Activated T-helper 2 cell treated with anti-CD3 and anti-CD28 coated beads, Interferon-gamma antibody, Interleukin-2, Interleukin-4, amounts not matched to agents 10 μg/mL and 5 μg/mL and 100 μg/mL, durations not matched to agents 14 hours and 24 hours and 36 hours (primary cell): ENCODE results near the gene PSKH1. TPM values are rescaled to one million over a fixed set of nuclear protein-coding genes. Genes with fewer than 3 reads are reported as not detected.
"Not testable (repeated sequence)": the region's sequence is repeated elsewhere in the genome, so short reads cannot be mapped to it uniquely, and the experiment has no call there.

ENCODE experiments used
- DNase-seq: peaks from one replicate; pipeline ENCODE4 v3.0.0; 2021; ENCODE audit warnings: low spot score
- H3K27ac Mint-ChIP-seq: one replicate; pipeline ENCODE4 v1.8.0; 2021; ENCODE audit warnings: mixed read lengths
- H3K27me3 Mint-ChIP-seq: one replicate; pipeline ENCODE4 v1.8.0; 2021; ENCODE audit warnings: low read depth, mixed read lengths
- H3K36me3 Mint-ChIP-seq: one replicate; pipeline ENCODE4 v1.8.0; 2021; ENCODE audit warnings: low read depth, mixed read lengths
- H3K4me1 Mint-ChIP-seq: one replicate; pipeline ENCODE4 v1.8.0; 2021; ENCODE audit warnings: low read depth, mixed read lengths
- H3K4me3 Mint-ChIP-seq: one replicate; pipeline ENCODE4 v1.8.0; 2021; ENCODE audit warnings: low read depth, mild to moderate bottlenecking, moderate library complexity, mixed read lengths
- H3K9me3 Mint-ChIP-seq: one replicate; pipeline ENCODE4 v1.8.0; 2021; ENCODE audit warnings: mixed read lengths
- intact Hi-C: fragments of 100-400 bp; cut with micrococcal nuclease; formaldehyde crosslinking; loops from one replicate; pipeline ENCODE4 v1.15.1; 2023
- total RNA-seq: library from RNA; stranded (reverse); gene quantifications from 2 replicates; pipeline ENCODE4 v1.2.3, GENCODE V29; 2022

The PSKH1 gene
- total RNA-seq, 1 donor from 2014 or later = 15.5 TPM

GRCh38 chr16:67967183-67967957, 74.3 kb downstream of the PSKH1 start:
- intact Hi-C loops = no loop called here
- no peak for DNase-seq
- peaks cover 11% of the 10 kb centered on the region for H3K36me3 Mint-ChIP-seq
- peak overlapping the region; percentile 100 for H3K4me3 Mint-ChIP-seq
- peak overlapping the region; percentile 88 for H3K27ac Mint-ChIP-seq
- no peaks in the 10 kb centered on the region for H3K9me3 Mint-ChIP-seq
- H3K4me1 Mint-ChIP-seq = peaks cover 27% of the 10 kb centered on the region
- no peaks in the 10 kb centered on the region for H3K27me3 Mint-ChIP-seq

DNA sequence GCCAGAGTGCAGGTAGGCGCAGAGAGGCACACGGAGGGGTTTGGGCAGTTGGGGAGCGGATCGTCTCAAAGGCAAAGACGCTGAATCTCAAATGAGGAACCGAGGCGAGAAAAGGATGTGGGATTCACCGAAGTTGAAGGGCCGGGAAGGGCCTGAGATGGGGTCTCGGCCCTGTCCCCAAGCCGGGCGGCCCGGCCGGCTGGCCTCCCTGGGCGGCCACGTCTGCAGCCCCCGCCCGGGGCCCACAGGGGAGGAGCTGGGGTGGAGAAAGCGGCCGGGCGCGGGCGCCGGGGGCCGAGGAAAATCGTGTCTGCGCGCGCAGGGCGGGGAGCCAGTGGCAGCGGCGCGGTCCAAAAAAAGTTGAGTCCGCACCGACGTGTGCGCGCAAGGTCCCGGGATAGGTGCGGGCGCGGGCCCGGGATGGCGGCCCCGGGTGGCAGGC, 74.9 kb downstream of the PSKH1 start:
- Mint-ChIP-seq H3K4me1 (peaks cover 27% of the 10 kb centered on the region), H3K27me3 (no peaks in the 10 kb centered on the region)
- intact Hi-C loops = loop anchor here (1.0 to 2.0 kb wide), 2 partner anchors 17 to 33 kb away; no protein-coding TSS in a partner anchor

GRCh38 chr16:67968400-67969253, 75.6 kb downstream of the PSKH1 start, which contains the start of gene SLC12A4:
TSS of gene SLC12A4 (minus strand) at chr16:67968637. CDS start at chr16:67968553, 84 bp downstream.
- Mint-ChIP-seq H3K4me3 (peak within 1 kb of the TSS; percentile 100), H3K4me1 (peaks cover 27% of the 10 kb centered on the region), H3K36me3 (peaks cover 4% of the 10 kb centered on the region), H3K27ac (peak within 1 kb of the TSS; percentile 88), H3K27me3 (no peaks in the 10 kb centered on the region), H3K9me3 (no peaks in the 10 kb centered on the region)
- peak; percentile 86 for DNase-seq
- intact Hi-C loops = loop anchor here (1.0 to 2.0 kb wide), 2 partner anchors 16 to 33 kb away; no protein-coding TSS in a partner anchor

More for the DNA sequence above, 74.9 kb downstream of the PSKH1 start:
- Mint-ChIP-seq H3K27ac (peak overlapping the region; percentile 88), H3K9me3 (no peaks in the 10 kb centered on the region), H3K36me3 (peaks cover 5% of the 10 kb centered on the region), H3K4me3 (peak overlapping the region; percentile 100)
- DNase-seq = peak; percentile 29

DNA sequence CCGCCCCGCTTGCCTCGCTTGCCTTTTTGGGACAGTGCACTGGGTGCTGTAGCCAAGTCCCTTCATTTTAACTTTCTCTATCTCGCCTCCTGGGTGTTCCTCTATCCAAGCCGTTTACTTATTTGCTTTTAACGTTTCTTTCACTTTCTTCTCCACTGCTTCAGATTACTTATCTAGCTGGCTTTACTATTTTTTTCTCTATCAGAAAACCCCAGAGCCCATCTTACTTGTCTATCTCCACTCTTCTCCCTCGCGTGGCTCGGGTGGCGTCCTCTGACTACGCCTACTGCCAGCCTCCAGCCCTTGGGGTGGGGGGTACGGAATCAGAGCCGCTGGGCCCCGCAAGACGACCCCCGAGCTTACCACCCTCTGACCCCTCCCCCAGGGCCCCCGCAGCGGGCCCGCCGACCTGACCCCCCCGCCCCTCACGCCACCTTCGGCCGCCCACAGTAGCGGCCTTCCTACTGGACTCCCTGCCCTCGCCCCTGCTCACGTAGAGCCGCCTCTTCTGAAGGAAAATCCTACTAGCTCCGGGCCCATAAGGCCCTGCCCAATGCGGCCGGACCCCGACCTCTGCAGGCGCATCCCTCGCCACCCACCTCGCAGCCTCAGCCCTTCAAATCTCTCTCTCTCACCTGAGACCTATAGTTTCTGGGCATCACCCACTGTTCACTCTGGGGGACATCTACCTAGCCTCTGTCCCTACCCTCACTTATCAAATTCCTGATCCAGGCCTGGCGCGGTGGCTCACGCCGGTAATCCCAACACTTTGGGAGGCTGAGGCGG, 76.4 kb downstream of the PSKH1 start:
- no peak for DNase-seq
- H3K4me1 Mint-ChIP-seq = peaks cover 27% of the 10 kb centered on the region
- H3K9me3 Mint-ChIP-seq = no peaks in the 10 kb centered on the region
- H3K36me3 Mint-ChIP-seq = peaks cover 4% of the 10 kb centered on the region
- H3K4me3 Mint-ChIP-seq = peak overlapping the region; percentile 85
- intact Hi-C loops = loop anchor here (2.0 kb wide), 1 partner anchor 15 kb away; no protein-coding TSS in a partner anchor
- no peaks in the 10 kb centered on the region for H3K27me3 Mint-ChIP-seq
- peak overlapping the region; percentile 84 for H3K27ac Mint-ChIP-seq

DNA sequence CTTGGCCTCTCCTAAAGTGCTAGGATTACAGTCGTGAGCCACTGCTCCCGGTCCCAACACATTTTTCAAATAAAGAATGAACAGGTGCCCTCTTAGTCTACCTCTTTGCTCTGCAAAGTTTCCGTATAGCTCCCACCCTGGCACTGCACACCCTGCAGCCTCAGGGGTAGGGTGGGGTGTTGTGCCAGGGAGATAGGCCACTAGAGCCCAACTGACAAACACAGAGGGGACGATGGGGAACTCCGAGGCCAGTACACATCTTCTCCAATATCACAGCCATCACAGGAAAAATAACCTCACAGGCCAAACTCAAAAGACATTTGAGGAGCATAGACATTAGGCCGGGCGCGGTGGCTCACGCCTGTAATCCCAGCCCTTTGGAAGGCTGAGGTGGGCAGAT, 78.1 kb downstream of the PSKH1 start:
- no peaks in the 10 kb centered on the region for H3K36me3 Mint-ChIP-seq
- no peaks in the 10 kb centered on the region for H3K27me3 Mint-ChIP-seq
- H3K9me3 Mint-ChIP-seq = no peaks in the 10 kb centered on the region
- no peak overlapping the region for H3K4me3 Mint-ChIP-seq
- H3K4me1 Mint-ChIP-seq = peaks cover 20% of the 10 kb centered on the region
- H3K27ac Mint-ChIP-seq = no peak overlapping the region
- intact Hi-C loops = no loop called here
- DNase-seq = no peak

- H3K4me1 Mint-ChIP-seq, H3K27me3 Mint-ChIP-seq, intact Hi-C loops, H3K9me3 Mint-ChIP-seq, H3K4me3 Mint-ChIP-seq, H3K27ac Mint-ChIP-seq, H3K36me3 Mint-ChIP-seq, DNase-seq: not testable (repeated sequence)
Observed at GRCh38 chr16:67972285-67972684, 79.2 kb downstream of the PSKH1 start.

GRCh38 chr16:67975321-67976105, 82.5 kb downstream of the PSKH1 start:
- Mint-ChIP-seq H3K36me3 (no peaks in the 10 kb centered on the region), H3K27me3 (no peaks in the 10 kb centered on the region), H3K27ac (no peak overlapping the region), H3K9me3 (no peaks in the 10 kb centered on the region), H3K4me1 (no peaks in the 10 kb centered on the region), H3K4me3 (no peak overlapping the region)
- DNase-seq = no peak
- intact Hi-C loops = no loop called here

DNA sequence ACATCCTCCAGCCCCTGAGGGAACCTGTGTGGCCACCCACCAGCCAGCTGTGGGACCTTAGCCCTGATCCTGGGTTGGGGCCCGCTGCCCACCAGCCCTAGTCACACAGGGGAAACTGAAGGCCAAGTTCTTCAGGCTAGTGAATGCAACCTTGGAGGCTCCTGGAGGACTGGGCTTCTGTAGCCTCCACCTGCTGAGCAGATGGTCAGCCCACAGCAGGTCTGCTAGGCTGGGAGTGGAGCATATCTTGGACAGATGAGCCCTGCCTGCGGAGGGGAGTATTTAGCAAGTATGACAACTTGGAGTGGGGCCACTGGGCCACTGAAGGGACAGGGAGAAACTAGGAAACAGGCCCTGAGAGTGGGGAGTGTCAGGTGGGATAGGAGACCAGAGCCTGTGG, 83.2 kb downstream of the PSKH1 start:
- no peaks in the 10 kb centered on the region for H3K36me3 Mint-ChIP-seq
- no peak overlapping the region for H3K4me3 Mint-ChIP-seq

GRCh38 chr16:67977005-67977404, 84.0 kb downstream of the PSKH1 start:
- intact Hi-C loops = no loop called here
- Mint-ChIP-seq H3K4me3 (no peak overlapping the region), H3K27ac (no peak overlapping the region), H3K9me3 (no peaks in the 10 kb centered on the region), H3K36me3 (no peaks in the 10 kb centered on the region), H3K27me3 (no peaks in the 10 kb centered on the region), H3K4me1 (no peaks in the 10 kb centered on the region)
- no peak for DNase-seq

More for the DNA sequence above, 83.2 kb downstream of the PSKH1 start:
- Mint-ChIP-seq H3K9me3 (no peaks in the 10 kb centered on the region), H3K27ac (no peak overlapping the region), H3K4me1 (no peaks in the 10 kb centered on the region), H3K27me3 (no peaks in the 10 kb centered on the region)
- no peak for DNase-seq
- intact Hi-C loops = no loop called here

- Mint-ChIP-seq H3K4me1 (no peaks in the 10 kb centered on the region), H3K27me3 (no peaks in the 10 kb centered on the region), H3K27ac (no peak overlapping the region), H3K9me3 (no peaks in the 10 kb centered on the region), H3K36me3 (no peaks in the 10 kb centered on the region), H3K4me3 (no peak overlapping the region)
- DNase-seq = no peak
- intact Hi-C loops = no loop called here
Observed at GRCh38 chr16:67977469-67978227, 84.6 kb downstream of the PSKH1 start.
